Measurements from ENCODE around the gene BIRC2. TPM values are rescaled to one million over a fixed set of nuclear protein-coding genes. Genes with fewer than 3 reads are reported as not detected.

The BIRC2 gene
- total RNA-seq, 2 donors from 2014 or later, result 45.4 to 55.3 TPM

GRCh38 chr11:102396708-102397563 lies 49.9 kb downstream of the BIRC2 start:
- no peaks in the 10 kb centered on the region for H3K27me3 ChIP-seq (ENCODE audit: control insufficient read depth, insufficient read depth, low read length, poor library complexity, severe bottlenecking)
- TF ChIP-seq, protein P1, sequence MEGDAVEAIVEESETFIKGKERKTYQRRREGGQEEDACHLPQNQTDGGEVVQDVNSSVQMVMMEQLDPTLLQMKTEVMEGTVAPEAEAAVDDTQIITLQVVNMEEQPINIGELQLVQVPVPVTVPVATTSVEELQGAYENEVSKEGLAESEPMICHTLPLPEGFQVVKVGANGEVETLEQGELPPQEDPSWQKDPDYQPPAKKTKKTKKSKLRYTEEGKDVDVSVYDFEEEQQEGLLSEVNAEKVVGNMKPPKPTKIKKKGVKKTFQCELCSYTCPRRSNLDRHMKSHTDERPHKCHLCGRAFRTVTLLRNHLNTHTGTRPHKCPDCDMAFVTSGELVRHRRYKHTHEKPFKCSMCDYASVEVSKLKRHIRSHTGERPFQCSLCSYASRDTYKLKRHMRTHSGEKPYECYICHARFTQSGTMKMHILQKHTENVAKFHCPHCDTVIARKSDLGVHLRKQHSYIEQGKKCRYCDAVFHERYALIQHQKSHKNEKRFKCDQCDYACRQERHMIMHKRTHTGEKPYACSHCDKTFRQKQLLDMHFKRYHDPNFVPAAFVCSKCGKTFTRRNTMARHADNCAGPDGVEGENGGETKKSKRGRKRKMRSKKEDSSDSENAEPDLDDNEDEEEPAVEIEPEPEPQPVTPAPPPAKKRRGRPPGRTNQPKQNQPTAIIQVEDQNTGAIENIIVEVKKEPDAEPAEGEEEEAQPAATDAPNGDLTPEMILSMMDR (conservative IDR thresholded peaks at IDR 0.05), result no peak
- H3K27ac ChIP-seq (ENCODE audit: low read depth, low read length), result no peak overlapping the region
- no peaks in the 10 kb centered on the region for H3K27me3 Mint-ChIP-seq (ENCODE audit: insufficient read depth)
- no peaks in the 10 kb centered on the region for H3K4me1 Mint-ChIP-seq
- H3K27ac Mint-ChIP-seq, result no peak overlapping the region
- H3K4me1 ChIP-seq (ENCODE audit: control insufficient read depth, insufficient read depth, low read length), result no peaks in the 10 kb centered on the region
- 93 to 100% methylated on average over 2 to 4 of the region's 4 CpGs for WGBS, 2 experiments (ENCODE audit: insufficient coverage in 1 of 2, insufficient read length in 1 of 2)
- peaks cover 86% of the 10 kb centered on the region for H3K36me3 ChIP-seq (ENCODE audit: control insufficient read depth, insufficient read depth, low read length)
- no peak for DNase-seq
- no peak overlapping the region for H3K4me3 ChIP-seq (ENCODE audit: low read length)
- H3K9me3 Mint-ChIP-seq, result no peaks in the 10 kb centered on the region
- H3K9ac ChIP-seq (ENCODE audit: extremely low read depth, low read length, poor library complexity, severe bottlenecking), result no peak overlapping the region
- H3K9me3 ChIP-seq (ENCODE audit: control insufficient read depth, low read length), result no peaks in the 10 kb centered on the region
- H3K4me3 Mint-ChIP-seq, result no peak overlapping the region
- H3K36me3 Mint-ChIP-seq (ENCODE audit: low read depth), result peaks cover 72% of the 10 kb centered on the region

- Mint-ChIP-seq H3K36me3 (ENCODE audit: low read depth) (peaks cover 76% of the 10 kb centered on the region), H3K27ac (no peak overlapping the region), H3K27me3 (ENCODE audit: insufficient read depth) (no peaks in the 10 kb centered on the region), H3K4me1 (no peaks in the 10 kb centered on the region), H3K9me3 (no peaks in the 10 kb centered on the region), H3K4me3 (no peak overlapping the region)
- no peaks in the 10 kb centered on the region for H3K9me3 ChIP-seq (ENCODE audit: control insufficient read depth, low read length)
- H3K27me3 ChIP-seq (ENCODE audit: control insufficient read depth, insufficient read depth, low read length, poor library complexity, severe bottlenecking), result no peaks in the 10 kb centered on the region
- H3K27ac ChIP-seq (ENCODE audit: low read depth, low read length), result no peak overlapping the region
- 94 to 100% methylated on average over 2 of the region's 2 CpGs for WGBS, 2 experiments (ENCODE audit: insufficient coverage in 1 of 2, insufficient read length in 1 of 2)
- no peaks in the 10 kb centered on the region for H3K4me1 ChIP-seq (ENCODE audit: control insufficient read depth, insufficient read depth, low read length)
- H3K9ac ChIP-seq (ENCODE audit: extremely low read depth, low read length, poor library complexity, severe bottlenecking), result no peak overlapping the region
- no peak overlapping the region for H3K4me3 ChIP-seq (ENCODE audit: low read length)
- TF ChIP-seq, protein P1 (conservative IDR thresholded peaks at IDR 0.05), result no peak
- no peak for DNase-seq
- peaks cover 87% of the 10 kb centered on the region for H3K36me3 ChIP-seq (ENCODE audit: control insufficient read depth, insufficient read depth, low read length)
Measured at GRCh38 chr11:102398297-102398696, 51.3 kb downstream of the BIRC2 start.

- Mint-ChIP-seq H3K27me3 (ENCODE audit: insufficient read depth) (no peaks in the 10 kb centered on the region), H3K9me3 (no peaks in the 10 kb centered on the region), H3K36me3 (ENCODE audit: low read depth) (peaks cover 76% of the 10 kb centered on the region), H3K4me3 (no peak overlapping the region), H3K4me1 (no peaks in the 10 kb centered on the region), H3K27ac (no peak overlapping the region)
- Histone ChIP-seq H3K36me3 (ENCODE audit: control insufficient read depth, insufficient read depth, low read length) (peaks cover 89% of the 10 kb centered on the region), H3K27me3 (ENCODE audit: control insufficient read depth, insufficient read depth, low read length, poor library complexity, severe bottlenecking) (no peaks in the 10 kb centered on the region), H3K4me1 (ENCODE audit: control insufficient read depth, insufficient read depth, low read length) (no peaks in the 10 kb centered on the region), H3K27ac (ENCODE audit: low read depth, low read length) (no peak overlapping the region), H3K9me3 (ENCODE audit: control insufficient read depth, low read length) (no peaks in the 10 kb centered on the region), H3K4me3 (ENCODE audit: low read length) (no peak overlapping the region), H3K9ac (ENCODE audit: extremely low read depth, low read length, poor library complexity, severe bottlenecking) (no peak overlapping the region)
- TF ChIP-seq, protein P1 (conservative IDR thresholded peaks at IDR 0.05), result no peak
- no peak for DNase-seq
- WGBS, 2 experiments (ENCODE audit: insufficient coverage in 1 of 2, insufficient read length in 1 of 2), result 97 to 100% methylated on average over 1 to 2 of the region's 2 CpGs
Measured at GRCh38 chr11:102399189-102399588, 52.2 kb downstream of the BIRC2 start.
